Neural cell (in vitro differentiated cells): ENCODE data around the gene C1QTNF1. TPM values are rescaled to one million over a fixed set of nuclear protein-coding genes. Genes with fewer than 3 reads are reported as not detected.

Experiments
- H2AFZ ChIP-seq: fragments of 200-600, 300-800 bp; sonication (generic), shearing (Covaris generic); 2 replicates; pipeline ENCODE4 v1.6.0; 2014; ENCODE audit warnings: low read depth, mild to moderate bottlenecking, antibody characterized with exemption, low read length, moderate library complexity
- H3F3A ChIP-seq: fragments of 200-600 bp; shearing (Covaris generic); 2 replicates; pipeline ENCODE4 v1.6.1; 2016; ENCODE audit warnings: mild to moderate bottlenecking, moderate library complexity, mixed read lengths, antibody characterized with exemption, low read length; ENCODE audit not compliant: insufficient read depth, poor library complexity, severe bottlenecking
- H3K27ac ChIP-seq: fragments of 200-600, 300-800 bp; sonication (generic), shearing (Covaris generic); 2 replicates; pipeline ENCODE4 v1.5.1; 2014; ENCODE audit warnings: mild to moderate bottlenecking, low read length, moderate library complexity
- H3K27me3 ChIP-seq: fragments of 300-800, 200-600 bp; sonication (generic), shearing (Covaris generic); 2 replicates; pipeline ENCODE4 v1.6.0; 2014; ENCODE audit warnings: mild to moderate bottlenecking, low read depth, low read length, moderate library complexity; ENCODE audit not compliant: insufficient read depth
- H3K36me3 ChIP-seq: fragments of 300-800, 200-600 bp; sonication (generic), shearing (Covaris generic); 2 replicates; pipeline ENCODE4 v1.5.1; 2014; ENCODE audit warnings: mild to moderate bottlenecking, antibody characterized with exemption, low read length, moderate library complexity; ENCODE audit not compliant: insufficient read depth
- H3K4me2 ChIP-seq: fragments of 300-800, 200-600 bp; sonication (generic), shearing (Covaris generic); 2 replicates; pipeline ENCODE4 v1.6.0; 2014; ENCODE audit warnings: mild to moderate bottlenecking, low read length
- H3K4me3 ChIP-seq: fragments of 300-800, 200-600 bp; sonication (generic), shearing (Covaris generic); 2 replicates; pipeline ENCODE4 v1.5.1; 2014; ENCODE audit warnings: mild to moderate bottlenecking, low read length, moderate library complexity
- H3K79me2 ChIP-seq: fragments of 200-600 bp; shearing (Covaris generic); replicated peaks from 2 replicates; pipeline ENCODE4 v1.6.0; 2014; ENCODE audit warnings: mild to moderate bottlenecking, low read length, moderate library complexity; ENCODE audit not compliant: insufficient read depth
- H3K9ac ChIP-seq: fragments of 300-800, 200-600 bp; sonication (generic), shearing (Covaris generic); 2 replicates; pipeline ENCODE4 v1.6.1; 2016; ENCODE audit warnings: mild to moderate bottlenecking, low read length, mixed read lengths
- H3K9me2 ChIP-seq: fragments of 200-600 bp; shearing (Covaris generic); 2 replicates; pipeline ENCODE4 v1.6.1; 2016; ENCODE audit warnings: mild to moderate bottlenecking, low read length, mixed read lengths; ENCODE audit not compliant: insufficient read depth
- H3K9me3 ChIP-seq: fragments of 200-600, 300-800 bp; sonication (generic), shearing (Covaris generic); 2 replicates; pipeline ENCODE4 v1.6.1; 2016; ENCODE audit warnings: mild to moderate bottlenecking, mixed run types, low read length, moderate library complexity, mixed read lengths
- H4K20me1 ChIP-seq: fragments of 200-600 bp; shearing (Covaris generic); 2 replicates; pipeline ENCODE4 v1.6.1; 2016; ENCODE audit warnings: mild to moderate bottlenecking, mixed run types; ENCODE audit not compliant: insufficient read depth
- EP300 ChIP-seq: fragments of 450-650 bp; conservative IDR thresholded peaks from 2 replicates; pipeline ENCODE4 v1.6.1; 2014; ENCODE audit warnings: antibody characterized with exemption, mild to moderate bottlenecking, moderate library complexity; ENCODE audit not compliant: poor library complexity, severe bottlenecking
- EZH2 ChIP-seq: fragments of 200-600, 300-800 bp; shearing (Covaris generic), sonication (generic); IDR thresholded peaks from 2 replicates; pipeline ENCODE4 v1.6.1; 2014; ENCODE audit warnings: antibody characterized with exemption, low read length, borderline replicate concordance, mild to moderate bottlenecking; ENCODE audit not compliant: insufficient read depth, poor library complexity, severe bottlenecking
- MXI1 ChIP-seq: fragments of 450-650 bp; conservative IDR thresholded peaks from 2 replicates; pipeline ENCODE4 v1.6.1; 2014; ENCODE audit warnings: antibody characterized with exemption, mild to moderate bottlenecking; ENCODE audit not compliant: poor library complexity, severe bottlenecking
- POLR2AphosphoS5 ChIP-seq: IDR thresholded peaks from 2 replicates; pipeline ENCODE4 v1.6.1; 2012
- RAD21 ChIP-seq: fragments of 450-650 bp; conservative IDR thresholded peaks from 2 replicates; pipeline ENCODE4 v1.6.1; 2014; ENCODE audit warnings: antibody characterized with exemption, mild to moderate bottlenecking, moderate library complexity
- SMC3 ChIP-seq: fragments of 450-650 bp; conservative IDR thresholded peaks from 2 replicates; pipeline ENCODE4 v1.6.1; 2014; ENCODE audit warnings: antibody characterized with exemption, mild to moderate bottlenecking, moderate library complexity; ENCODE audit not compliant: poor library complexity
- TAF1 ChIP-seq: IDR thresholded peaks from 2 replicates; pipeline ENCODE4 v1.6.1; 2012; ENCODE audit warnings: low read depth
- polyA plus RNA-seq: library from polyadenylated mRNA; depleted of rRNA; stranded (reverse); fragments of >200 nt; gene quantifications from 2 replicates; pipeline ENCODE4 v1.2.3, GENCODE V29; 2014
- TF ChIP-seq, protein P1 (sequence below): fragments of 450-650 bp; IDR thresholded peaks from 2 replicates; pipeline ENCODE4 v1.5.1; 2014; ENCODE audit warnings: antibody characterized with exemption, mild to moderate bottlenecking, moderate library complexity; ENCODE audit not compliant: poor library complexity, severe bottlenecking
- TF ChIP-seq, protein P2 (sequence below): IDR thresholded peaks from 2 replicates; pipeline ENCODE4 v1.6.1; 2012; ENCODE audit warnings: borderline replicate concordance

The C1QTNF1 gene
- polyA plus RNA-seq, 1 donor from 2014 or later: 0.16 TPM

DNA sequence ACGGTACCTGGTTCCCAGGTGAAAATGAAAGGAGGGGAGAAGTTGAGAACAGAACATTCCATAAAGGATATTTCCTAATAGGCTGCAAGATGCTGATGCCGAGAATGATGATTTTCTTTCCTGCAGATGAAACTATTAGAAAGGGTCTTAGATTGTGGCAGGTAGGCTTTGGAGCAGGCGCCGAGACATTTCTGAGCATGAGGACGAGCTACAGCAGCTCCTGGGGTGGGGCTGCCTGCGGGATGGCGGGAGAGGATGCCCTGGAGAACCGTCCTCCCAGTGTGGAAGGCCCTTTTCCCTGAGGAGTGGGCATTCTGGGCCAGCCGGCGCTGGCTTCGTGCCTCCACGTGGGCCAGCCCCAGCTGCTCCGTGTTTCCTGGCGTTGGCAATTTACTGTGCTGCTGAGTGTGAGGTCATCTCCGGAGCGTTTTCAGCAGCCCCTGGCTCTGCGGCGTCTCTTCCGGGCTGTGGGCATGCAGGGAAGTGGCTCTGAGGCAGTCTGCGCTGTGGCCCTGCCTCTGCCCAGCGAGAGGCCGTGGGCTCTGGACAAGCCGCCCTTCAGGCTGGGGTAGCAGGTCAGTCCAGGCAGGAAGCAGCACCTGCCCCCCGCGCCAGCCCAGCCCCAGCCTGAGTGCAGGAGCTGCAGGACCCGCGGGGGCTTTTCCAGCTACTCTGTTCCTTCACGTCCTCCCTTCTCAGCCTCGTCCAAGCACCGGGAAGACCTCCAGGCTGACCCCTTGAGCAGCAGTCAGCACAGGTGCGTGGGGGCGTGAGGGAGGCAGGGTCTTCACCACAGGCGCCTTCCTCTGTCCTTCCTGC lies 62.8 kb downstream of the C1QTNF1 start:
- no peaks in the 10 kb centered on the region for H3K36me3 ChIP-seq
- no peaks in the 10 kb centered on the region for H3K9me3 ChIP-seq
- H3K9me2 ChIP-seq: no peaks in the 10 kb centered on the region
- H3K4me3 ChIP-seq: no peak overlapping the region
- no peak overlapping the region for H2AFZ ChIP-seq
- no peaks in the 10 kb centered on the region for H3K27me3 ChIP-seq
- TF ChIP-seq EZH2 (no peak), MXI1 (no peak), POLR2AphosphoS5 (no peak), RAD21 (no peak), SMC3 (no peak), EP300 (no peak), TAF1 (no peak)
- TF ChIP-seq, protein P1, sequence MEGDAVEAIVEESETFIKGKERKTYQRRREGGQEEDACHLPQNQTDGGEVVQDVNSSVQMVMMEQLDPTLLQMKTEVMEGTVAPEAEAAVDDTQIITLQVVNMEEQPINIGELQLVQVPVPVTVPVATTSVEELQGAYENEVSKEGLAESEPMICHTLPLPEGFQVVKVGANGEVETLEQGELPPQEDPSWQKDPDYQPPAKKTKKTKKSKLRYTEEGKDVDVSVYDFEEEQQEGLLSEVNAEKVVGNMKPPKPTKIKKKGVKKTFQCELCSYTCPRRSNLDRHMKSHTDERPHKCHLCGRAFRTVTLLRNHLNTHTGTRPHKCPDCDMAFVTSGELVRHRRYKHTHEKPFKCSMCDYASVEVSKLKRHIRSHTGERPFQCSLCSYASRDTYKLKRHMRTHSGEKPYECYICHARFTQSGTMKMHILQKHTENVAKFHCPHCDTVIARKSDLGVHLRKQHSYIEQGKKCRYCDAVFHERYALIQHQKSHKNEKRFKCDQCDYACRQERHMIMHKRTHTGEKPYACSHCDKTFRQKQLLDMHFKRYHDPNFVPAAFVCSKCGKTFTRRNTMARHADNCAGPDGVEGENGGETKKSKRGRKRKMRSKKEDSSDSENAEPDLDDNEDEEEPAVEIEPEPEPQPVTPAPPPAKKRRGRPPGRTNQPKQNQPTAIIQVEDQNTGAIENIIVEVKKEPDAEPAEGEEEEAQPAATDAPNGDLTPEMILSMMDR: no peak
- TF ChIP-seq, protein P2, sequence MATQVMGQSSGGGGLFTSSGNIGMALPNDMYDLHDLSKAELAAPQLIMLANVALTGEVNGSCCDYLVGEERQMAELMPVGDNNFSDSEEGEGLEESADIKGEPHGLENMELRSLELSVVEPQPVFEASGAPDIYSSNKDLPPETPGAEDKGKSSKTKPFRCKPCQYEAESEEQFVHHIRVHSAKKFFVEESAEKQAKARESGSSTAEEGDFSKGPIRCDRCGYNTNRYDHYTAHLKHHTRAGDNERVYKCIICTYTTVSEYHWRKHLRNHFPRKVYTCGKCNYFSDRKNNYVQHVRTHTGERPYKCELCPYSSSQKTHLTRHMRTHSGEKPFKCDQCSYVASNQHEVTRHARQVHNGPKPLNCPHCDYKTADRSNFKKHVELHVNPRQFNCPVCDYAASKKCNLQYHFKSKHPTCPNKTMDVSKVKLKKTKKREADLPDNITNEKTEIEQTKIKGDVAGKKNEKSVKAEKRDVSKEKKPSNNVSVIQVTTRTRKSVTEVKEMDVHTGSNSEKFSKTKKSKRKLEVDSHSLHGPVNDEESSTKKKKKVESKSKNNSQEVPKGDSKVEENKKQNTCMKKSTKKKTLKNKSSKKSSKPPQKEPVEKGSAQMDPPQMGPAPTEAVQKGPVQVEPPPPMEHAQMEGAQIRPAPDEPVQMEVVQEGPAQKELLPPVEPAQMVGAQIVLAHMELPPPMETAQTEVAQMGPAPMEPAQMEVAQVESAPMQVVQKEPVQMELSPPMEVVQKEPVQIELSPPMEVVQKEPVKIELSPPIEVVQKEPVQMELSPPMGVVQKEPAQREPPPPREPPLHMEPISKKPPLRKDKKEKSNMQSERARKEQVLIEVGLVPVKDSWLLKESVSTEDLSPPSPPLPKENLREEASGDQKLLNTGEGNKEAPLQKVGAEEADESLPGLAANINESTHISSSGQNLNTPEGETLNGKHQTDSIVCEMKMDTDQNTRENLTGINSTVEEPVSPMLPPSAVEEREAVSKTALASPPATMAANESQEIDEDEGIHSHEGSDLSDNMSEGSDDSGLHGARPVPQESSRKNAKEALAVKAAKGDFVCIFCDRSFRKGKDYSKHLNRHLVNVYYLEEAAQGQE: no peak
- H3F3A ChIP-seq: no peaks in the 10 kb centered on the region
- no peak overlapping the region for H3K9ac ChIP-seq
- H4K20me1 ChIP-seq: no peaks in the 10 kb centered on the region
- no peak overlapping the region for H3K4me2 ChIP-seq
- H3K79me2 ChIP-seq: no peaks in the 10 kb centered on the region
- H3K27ac ChIP-seq: no peak overlapping the region

DNA sequence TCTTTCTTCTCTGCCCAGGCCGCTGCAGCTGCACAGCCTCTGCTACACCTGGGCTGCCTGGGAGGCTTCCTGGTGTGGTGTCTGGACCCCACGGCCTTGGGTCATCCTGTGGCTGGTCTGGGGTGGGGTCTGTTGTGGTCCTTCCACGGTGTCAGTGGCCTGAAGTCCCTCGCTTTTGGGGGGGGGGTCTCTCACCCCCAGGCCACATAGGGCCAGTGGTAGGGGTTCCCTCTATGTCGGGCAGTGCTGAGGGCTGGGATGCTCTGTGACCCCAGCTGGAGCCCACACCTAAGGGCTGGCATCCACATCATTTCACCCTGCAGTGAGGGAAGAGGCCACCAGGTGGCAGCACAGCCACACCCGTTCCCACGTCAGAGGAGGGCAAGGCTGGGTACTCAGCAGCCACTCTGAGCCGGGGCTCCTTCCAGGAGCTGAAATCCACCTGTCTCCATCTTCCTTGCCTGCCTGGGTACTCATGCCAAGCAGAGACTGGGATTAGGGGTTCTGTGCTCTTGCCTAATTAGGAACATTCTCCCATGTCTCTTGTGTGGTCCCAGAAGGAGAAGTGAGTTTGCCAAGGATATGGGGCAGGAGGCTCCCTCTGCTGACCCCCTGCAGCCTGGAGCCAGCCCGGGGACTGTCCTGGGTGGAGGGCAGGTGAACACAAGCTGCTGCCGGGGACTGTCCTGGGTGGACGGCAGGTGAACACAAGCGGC lies 63.6 kb downstream of the C1QTNF1 start:
- Histone ChIP-seq H3K9me2 (no peaks in the 10 kb centered on the region), H3K4me2 (no peak overlapping the region), H4K20me1 (no peaks in the 10 kb centered on the region), H3K36me3 (no peaks in the 10 kb centered on the region), H3K4me3 (no peak overlapping the region), H3K27me3 (no peaks in the 10 kb centered on the region), H3K27ac (no peak overlapping the region), H2AFZ (no peak overlapping the region), H3K9me3 (no peaks in the 10 kb centered on the region), H3K9ac (no peak overlapping the region), H3K79me2 (no peaks in the 10 kb centered on the region), H3F3A (no peaks in the 10 kb centered on the region)
- no peak for TF ChIP-seq TAF1
- peak; percentile 19 for TF ChIP-seq EP300
- TF ChIP-seq, protein P1: peak; percentile 97
- peak; percentile 100 for TF ChIP-seq SMC3
- peak; percentile 99 for TF ChIP-seq RAD21
- TF ChIP-seq MXI1: peak; percentile 32
- TF ChIP-seq POLR2AphosphoS5: no peak
- TF ChIP-seq, protein P2: no peak
- TF ChIP-seq EZH2: no peak
